HG03469 (cell line): ENCODE data around the gene EIF4G3.
"Not testable (repeated sequence)": the region's sequence is repeated elsewhere in the genome, so short reads cannot be mapped to it uniquely, and the experiment has no call there.

Source experiments
- ATAC-seq: cut with Tn5 transposase; IDR thresholded peaks from one replicate; pipeline ENCODE4 v1.9.1; 2021; ENCODE audit warnings: mild to moderate bottlenecking, moderate library complexity, moderate number of reproducible peaks; ENCODE audit not compliant: unreplicated experiment

EIF4G3 gene

DNA sequence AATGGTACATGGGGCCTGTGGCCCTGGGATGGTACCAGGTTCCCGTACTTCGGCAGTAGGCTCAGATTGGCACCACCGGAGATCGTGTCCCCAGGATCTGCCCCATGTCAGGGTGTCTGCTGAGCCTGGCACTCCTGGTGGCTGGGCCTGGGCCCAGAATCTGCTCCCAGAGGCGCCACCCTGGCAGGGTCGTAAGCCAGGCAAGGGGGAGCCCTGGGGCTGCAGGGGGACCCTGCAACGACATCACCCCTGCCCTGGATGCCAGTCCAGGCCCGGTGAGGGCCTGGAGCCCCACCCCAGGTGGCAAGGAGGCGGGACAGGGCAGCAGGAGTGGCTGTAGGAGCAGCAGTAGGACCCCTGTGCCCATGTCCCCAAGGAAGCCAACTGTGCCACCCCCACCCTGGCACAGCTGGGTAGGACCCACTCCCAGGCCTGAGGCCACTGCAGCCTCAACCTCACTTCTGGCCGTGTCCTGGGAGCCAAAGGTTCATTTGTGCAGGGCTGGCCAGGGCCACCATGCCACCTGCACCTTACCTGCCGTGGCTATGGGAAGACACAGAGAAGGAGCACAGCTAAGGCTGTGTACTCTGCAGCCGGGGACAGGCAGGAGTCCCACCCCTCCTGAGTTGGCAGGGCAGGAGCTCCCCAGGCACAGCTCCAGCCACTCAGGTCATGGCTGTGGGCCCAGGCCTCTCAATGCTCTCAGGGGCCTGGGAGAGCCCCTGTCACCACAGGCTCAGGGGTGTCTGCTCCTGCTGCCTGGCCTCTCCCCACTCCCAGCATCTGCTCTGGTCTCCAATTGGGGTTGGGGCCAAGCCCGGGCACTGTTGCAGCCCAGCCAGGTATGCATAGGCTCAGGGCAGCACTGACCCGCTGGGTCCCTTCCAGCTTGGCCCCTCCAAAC, 141.7 kb downstream of the EIF4G3 start:
- ATAC-seq: no peak

DNA sequence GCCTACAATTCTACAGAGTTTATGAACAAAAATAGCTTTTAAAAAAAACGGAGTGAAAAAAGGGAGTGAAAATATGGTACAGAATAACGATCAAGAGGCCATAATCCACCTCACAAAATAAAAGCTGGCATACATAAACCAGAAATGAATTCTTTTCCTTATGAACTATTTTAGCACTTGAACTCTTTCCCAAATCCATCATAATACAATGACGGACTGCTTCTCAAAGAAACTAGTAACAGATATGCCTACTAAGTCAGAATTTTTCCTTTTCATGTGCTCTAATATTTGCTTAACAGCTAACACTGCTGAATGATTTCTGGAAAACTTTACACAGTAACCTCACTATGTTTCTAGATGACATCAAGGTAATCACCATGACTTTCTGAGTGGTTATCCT, 144.0 kb downstream of the EIF4G3 start:
- no peak for ATAC-seq

DNA sequence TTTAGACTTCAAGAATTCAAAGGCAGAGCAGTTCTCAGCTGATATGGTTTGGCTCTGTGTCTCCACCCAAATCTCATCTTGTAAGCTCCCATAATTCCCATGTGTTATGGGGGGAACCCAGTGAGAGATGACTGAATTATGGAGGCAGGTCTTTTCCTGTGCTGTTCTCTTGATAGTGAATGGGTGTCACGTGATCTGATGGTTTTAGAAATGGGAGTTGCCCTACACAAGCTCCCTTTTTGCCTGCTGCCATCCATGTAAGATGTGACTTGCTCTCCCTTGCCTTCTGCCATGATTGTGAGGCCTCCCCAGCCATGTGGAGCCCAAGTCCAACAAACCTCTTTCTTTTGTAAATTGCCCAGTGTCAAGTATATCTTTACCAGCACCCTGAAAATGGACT, 146.5 kb downstream of the EIF4G3 start:
- ATAC-seq: no peak

DNA sequence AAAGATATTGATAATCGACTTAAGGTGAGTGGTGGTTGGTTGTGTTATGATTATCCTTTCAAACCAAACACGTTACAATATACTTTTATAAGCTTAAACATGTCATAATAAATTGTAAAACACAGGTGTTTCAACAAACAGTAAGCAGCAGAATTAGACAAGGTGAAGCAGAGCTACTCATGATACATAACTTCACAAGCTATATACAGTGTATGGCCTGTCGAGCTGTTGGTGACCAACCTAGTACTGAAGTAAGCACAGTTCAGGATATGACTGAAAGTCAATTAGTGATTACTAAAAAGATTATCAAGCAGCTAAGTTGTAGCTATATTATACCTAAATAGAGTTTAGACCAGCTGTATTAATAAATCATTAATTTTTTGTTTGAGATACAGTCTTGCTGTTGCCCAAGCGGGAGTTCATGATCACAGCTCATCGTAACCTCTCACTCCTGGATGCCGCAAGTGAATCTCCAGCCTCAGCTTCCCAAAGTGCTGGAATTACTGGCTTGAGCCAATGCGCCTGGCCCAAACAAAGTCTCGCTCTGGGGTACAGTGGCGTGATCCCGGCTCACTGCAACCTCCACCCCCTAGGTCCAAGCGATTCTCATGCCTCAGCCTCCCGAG, 148.1 kb downstream of the EIF4G3 start:
- no peak for ATAC-seq

DNA sequence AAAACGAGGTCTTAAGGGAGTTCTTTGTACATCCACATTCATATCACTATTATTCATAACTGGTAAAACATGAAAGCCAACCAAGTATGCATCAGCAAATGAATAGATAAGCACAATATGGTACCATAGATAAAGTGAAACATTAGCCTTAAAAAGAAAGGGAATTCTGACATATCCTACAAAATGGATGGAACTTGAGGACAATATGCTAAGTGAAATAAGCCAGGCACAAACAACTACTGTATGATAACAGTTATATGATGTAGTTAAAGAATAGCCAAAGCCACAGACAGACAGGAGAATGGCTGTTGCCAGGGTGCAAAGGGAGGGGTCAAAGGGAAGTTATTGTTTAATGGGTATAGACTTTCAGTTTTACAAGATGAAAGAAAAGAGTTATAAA, 148.9 kb downstream of the EIF4G3 start:
- no peak for ATAC-seq

DNA sequence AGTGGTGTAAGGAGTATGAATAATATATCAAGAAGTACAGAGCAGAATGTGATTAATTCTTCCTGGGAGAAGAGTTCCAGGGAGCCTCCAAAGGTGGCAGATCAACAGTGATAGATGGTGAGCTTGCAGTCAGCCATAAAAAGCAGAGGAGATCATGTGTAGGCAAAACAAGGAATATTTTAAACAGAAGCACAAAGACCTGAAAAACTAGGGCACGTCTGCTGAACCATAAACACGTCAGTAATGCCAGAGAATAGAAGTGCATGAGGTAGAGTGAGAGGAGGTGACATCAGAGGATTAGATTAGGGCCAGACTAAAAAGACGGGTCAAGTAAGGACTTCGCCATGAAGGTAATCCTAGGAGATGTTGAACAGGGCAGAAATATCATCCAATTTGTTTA, 151.8 kb downstream of the EIF4G3 start:
- no peak for ATAC-seq

DNA sequence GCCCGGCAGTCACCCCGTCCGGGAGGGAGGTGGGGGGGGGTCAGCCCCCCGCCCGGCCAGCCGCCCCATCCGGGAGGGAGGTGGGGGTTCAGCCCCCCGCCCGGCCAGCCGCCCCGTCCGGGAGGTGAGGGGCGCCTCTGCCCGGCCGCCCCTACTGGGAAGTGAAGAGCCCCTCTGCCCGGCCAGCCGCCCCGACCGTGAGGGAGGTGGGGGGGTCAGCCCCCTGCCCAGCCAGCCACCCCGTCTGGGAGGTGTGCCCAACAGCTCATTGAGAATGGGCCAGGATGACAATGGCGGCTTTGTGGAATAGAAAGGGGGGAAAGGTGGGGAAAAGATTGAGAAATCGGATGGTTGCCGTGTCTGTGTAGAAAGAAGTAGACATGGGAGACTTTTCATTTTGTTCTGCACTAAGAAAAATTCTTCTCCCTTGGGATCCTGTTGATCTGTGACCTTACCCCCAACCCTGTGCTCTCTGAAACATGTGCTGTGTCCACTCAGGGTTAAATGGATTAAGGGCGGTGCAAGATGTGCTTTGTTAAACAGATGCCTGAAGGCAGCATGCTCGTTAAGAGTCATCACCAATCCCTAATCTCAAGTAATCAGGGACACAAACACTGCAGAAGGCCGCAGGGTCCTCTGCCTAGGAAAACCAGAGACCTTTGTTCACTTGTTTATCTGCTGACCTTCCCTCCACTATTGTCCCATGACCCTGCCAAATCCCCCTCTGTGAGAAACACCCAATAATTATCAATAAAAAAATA, 152.4 kb downstream of the EIF4G3 start:
- ATAC-seq: not testable (repeated sequence)

DNA sequence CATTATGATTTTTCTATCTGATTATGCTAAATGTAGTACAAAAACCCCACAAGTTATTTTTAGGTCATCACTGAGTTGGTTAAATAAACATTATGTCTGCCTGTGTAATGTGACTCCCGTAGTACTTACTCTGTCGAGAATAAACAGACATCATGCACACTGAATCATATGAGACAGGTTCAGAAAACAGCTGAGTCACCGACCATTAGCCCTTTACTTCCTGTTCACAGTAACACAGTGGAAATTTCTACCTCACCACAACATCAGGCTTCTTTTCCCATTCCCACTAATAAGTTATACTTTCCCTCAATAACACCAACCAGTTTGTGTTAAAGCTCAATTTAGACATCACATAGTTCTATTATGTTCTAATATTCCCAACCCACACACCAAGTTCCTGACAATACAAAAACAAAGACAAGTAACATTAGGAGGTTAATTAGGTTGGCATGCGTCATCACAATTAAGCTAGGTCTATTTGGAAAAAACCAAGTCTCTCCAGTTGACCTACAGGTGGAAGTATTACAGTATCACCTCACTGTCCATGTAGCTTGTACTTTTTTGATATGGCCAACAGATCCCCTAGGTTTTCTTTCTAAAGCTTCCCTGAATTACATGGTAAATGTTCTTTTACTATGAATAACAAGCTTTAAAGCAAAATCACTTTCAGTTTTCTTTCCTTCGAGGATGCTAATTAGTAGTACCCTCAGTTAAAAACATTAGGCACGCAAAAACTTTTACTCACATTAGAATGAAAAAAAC, 154.2 kb downstream of the EIF4G3 start:
- ATAC-seq: peak; percentile 56

DNA sequence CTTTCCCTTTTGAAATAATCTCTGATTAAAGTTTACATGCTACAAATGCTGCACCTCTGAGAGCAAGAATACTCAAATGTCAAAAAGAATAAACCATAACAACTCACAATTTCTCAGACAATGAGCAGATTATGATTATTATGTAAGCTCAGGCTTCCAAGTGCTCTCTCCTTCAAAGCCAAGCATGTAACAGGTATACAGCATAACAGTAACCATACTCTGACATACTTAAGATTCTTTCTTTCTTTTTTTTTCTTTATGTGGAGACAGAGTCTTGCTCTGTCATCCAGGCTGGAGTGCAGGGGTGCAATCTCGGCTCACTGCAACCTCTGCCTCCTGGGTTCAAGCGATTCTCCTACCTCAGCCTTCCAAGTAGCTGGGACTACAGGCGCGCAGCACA, 155.4 kb downstream of the EIF4G3 start:
- no peak for ATAC-seq

DNA sequence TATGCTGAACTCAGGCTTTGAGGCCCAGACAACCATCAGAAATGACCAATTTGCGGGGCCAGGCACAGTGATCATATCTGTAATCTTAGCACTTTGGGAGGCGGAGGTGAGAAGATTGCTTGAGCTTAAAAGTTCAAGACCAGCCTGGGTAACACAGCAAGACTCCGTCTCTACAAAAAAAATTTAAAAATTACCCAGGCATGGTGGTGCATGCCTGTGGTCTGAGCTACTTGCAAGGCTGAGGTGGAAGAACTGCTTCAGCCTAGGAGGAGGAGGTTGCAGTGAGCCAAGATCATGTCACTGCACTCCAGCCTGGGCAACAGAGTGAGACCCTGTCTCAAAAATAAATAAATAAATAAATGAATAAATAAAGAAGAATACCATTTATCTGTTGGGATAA, 156.5 kb downstream of the EIF4G3 start:
- no peak for ATAC-seq

DNA sequence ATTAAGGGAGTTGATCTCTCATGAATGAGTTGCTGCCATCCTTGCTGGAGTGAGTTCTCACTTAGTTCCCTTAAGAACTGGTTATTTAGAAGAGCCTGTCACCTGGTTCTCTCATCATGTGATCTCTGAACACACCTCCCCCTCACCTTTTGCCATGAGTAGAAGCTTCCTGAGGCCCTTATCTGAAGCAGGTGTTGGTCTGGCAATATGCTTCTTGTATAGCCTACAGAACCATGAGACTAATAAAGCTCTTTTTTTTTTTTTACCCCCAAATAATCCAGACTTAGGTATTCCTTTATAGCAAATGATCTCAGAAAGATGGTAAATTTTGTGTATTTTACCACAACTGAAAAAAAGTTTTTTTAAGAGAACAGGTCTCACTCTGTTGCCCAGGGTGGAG, 158.0 kb downstream of the EIF4G3 start:
- no peak for ATAC-seq

DNA sequence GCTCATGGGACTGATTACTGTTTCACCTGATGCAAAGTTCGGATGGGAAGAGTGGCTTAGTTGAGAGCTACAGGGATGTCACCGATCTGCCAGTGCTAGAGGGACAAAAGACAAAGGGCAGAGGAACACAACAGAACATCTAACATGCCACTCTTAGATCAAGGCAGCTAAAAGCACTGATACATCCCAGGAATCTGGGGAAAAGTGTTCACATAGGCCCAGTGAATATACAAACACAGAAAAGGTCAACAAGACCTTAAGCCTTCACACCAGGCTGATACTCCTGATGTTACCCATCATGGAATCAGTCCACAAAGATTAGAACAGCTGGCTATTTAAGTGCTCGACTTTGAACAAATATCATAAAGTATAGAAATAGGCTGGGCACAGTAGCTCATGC, 163.2 kb downstream of the EIF4G3 start:
- ATAC-seq: no peak

DNA sequence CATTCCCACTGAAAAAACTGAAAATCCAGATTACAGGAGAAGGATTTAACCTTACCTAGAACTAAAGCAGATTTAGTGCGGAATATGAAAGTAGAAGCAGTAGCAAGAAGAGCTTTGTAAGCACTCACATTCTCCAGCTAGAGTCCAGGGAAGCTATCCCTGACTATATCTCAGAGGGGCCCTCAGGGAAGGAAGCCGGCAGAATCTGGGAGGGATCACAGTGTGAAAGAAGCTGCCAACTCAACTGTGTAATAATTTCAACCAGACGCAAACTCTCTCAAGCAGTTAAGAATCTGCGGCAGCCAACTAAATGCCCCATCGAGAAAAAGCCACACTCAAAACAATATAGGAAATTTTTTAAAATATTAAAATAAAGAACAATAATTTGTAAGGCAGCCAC, 163.8 kb downstream of the EIF4G3 start:
- ATAC-seq: no peak

DNA sequence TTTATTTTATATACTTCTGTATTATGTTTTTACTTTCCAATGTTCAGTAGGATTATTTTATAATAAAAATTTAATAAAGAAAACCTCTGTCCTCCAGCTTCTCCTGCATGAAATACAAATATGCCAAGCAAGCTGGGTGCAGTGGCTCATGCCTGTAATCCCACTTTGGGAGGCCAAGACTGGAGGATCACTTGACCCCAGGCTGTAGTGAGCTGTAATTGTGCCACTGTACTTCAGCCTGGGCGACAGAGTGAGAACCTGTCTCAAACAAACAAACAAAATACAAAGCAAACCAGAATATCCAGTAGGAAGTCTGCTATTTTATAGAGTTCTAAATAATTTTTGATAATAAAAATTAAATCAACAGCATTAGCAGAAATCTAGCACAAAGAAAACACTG, 168.8 kb downstream of the EIF4G3 start:
- no peak for ATAC-seq

DNA sequence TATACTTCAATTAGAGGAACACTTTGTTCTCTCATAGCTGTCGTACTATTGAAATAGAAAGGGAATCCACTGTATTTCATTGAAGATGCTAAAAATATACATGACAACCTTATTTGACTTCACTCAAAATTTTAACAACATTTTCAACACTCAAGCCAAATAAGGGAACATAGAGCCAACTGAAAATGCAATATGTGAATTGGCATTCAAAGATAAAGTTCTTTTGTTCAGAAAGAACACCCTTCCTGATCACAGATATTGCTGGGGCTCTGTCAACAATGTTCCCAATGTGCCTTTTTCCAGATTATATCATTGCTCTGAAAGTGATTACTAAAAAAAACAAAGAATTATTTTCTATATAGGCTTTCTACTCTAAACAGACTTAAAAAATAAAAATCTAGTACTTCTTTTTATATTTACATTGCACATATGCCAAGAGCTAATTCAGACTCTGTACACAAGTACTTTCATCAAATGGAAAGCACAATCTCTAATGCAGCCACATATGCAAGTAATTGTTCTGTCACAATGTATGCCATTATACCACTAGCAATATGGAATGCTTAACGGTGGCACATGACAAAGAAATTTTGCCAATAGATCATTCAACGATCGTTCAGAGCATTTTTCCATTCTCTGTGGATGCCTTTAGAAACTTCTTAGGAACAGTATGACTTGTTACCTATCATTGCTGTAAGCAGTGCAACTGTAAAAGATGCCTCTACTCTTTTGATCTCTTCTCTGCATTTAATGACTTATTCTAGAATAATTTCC, 171.0 kb downstream of the EIF4G3 start:
- no peak for ATAC-seq

DNA sequence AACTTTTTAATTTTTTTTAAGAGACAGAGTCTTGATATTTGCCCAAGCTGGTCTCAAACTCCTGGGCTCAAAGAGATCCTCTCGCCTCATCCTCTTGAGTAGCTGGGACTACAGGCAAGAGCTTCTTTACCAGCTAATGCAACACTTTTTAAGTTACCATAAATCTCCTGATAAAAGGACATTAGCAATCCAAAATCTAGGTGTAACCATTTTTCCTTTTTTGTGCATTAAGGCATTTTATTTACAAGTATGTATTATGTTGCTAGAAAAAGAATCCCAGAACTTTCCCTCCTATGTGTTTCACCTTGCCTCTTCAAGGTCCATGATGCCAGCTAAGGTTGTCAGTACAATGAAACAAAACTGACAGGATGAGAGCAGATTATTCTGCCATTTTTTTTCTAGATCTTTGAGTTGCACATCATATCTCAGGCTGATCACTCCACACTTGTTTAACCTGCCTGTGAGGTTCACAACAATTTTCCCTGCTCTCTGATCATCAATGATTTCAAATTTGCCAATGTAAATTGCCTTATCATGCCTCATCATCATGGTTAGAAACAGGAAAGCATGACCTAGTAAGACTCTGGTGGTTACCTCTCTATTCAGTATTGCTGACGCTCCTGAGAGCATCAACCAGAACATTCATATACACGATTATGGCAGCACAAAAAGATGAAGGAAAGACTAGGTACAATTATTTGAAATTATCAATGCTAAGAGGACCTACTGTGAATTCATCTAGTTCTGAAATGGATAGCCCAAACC, 173.2 kb downstream of the EIF4G3 start:
- ATAC-seq: no peak

DNA sequence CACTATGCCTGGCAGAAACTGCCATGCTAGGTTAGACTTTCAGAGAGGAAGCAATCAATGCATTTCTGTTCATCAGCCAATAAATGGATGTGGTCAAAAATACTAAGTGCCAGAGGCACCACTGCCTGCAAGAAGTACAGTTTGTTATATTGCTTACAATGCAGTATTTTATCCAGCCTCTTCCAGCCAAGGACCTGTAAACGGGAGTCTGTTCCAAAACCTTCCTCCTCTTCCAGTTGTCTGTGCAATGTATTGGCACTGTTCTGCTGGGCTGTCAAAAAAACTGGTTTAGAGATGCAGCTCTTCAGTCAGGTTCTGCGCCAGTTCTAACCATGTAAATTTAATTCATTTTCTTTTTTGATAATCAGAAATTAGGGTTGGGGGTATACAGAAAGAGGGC, 175.7 kb downstream of the EIF4G3 start:
- no peak for ATAC-seq

DNA sequence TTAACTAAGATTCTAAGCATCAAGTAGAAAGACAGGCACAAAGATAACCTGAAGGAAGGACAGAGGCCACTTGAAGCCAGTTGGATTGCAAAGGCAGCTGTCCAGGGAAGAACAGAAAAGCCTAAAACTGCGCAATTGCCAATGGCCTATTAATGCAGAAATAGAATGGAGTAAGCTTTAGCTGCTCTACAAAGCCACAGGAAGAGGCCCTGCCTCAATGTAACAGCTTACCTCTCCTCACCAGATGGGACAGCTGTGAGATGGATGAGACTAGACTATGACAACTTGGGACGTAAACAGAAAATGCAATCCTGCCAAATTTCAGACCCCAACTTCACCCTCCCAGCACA, 176.5 kb downstream of the EIF4G3 start:
- ATAC-seq: no peak

DNA sequence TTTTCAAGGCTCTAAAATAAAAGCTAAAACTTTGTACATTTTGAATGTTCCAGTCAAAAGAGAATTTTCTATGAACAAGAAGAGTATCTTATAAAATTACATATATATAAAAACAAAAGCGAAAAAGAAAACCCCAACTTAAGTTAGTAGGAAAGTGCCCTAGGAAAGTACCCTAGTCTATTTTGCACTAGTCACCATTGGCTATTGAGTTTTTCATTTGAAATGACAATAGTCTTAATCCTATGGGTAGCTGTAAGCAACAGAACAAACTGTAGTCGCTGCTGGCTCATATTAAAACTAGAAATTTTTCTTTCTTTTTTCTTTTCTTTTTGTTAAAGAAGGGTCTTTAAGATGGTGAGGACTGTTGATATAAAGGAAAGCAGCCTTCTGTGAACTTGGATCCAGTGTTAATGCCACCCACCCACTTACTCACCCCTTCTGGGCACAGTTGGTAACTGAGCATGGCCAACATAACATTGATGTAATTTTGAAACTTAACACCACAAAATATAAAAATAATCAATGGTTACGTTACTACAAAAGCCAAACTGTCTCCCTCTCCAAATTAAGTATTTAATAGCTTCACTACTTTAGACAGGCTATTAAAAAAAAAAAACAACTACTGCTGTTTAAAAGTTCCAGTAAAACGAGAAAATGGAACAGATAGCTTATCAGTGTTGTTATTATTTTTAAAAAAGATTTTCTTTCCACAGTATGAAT, 177.0 kb downstream of the EIF4G3 start:
- no peak for ATAC-seq
